M059J (cell line): ENCODE data around the gene C16orf92. TPM values are rescaled to one million over a fixed set of nuclear protein-coding genes. Genes with fewer than 3 reads are reported as not detected.

Experiments
- DNase-seq: peaks from one replicate; pipeline ENCODE4 v3.0.0-alpha.2; 2012; ENCODE audit warnings: low read depth
- total RNA-seq: library from RNA; depleted of rRNA; stranded (reverse); fragments of >200 nt; shearing (Covaris generic); gene quantifications from 2 replicates; pipeline ENCODE4 v1.2.3, GENCODE V29; 2014; rRNA removed

Gene C16orf92
- total RNA-seq = not detected in 2 replicates

GRCh38 chr16:30022887-30023286 lies at the start of gene C16orf92:
Gene C16orf92, plus strand, starts transcription at chr16:30023198. Its CDS starts 143 bp downstream, at chr16:30023341.
- no peak for DNase-seq

GRCh38 chr16:29973384-29974246 lies 49.4 kb upstream of the C16orf92 start, which contains the start of gene TAOK2:
Gene TAOK2, plus strand, starts transcription at chr16:29973868. Its CDS starts 3,905 bp downstream, at chr16:29977773.
- peak; percentile 98 for DNase-seq

- DNase-seq = peak; percentile 31
These were observed 48.5 kb upstream of the C16orf92 start for GRCh38 chr16:29974291-29975133.

GRCh38 chr16:29975134-29975538 lies 47.9 kb upstream of the C16orf92 start:
- DNase-seq = no peak

- no peak for DNase-seq
These were observed 47.0 kb upstream of the C16orf92 start for GRCh38 chr16:29975811-29976511.

- DNase-seq = no peak
These were observed 45.8 kb upstream of the C16orf92 start for GRCh38 chr16:29977063-29977825.

GRCh38 chr16:29978081-29978480 lies 44.9 kb upstream of the C16orf92 start:
- DNase-seq = no peak

GRCh38 chr16:29978564-29979270 lies 44.3 kb upstream of the C16orf92 start:
- DNase-seq = no peak

- no peak for DNase-seq
These were observed 40.2 kb upstream of the C16orf92 start for GRCh38 chr16:29982560-29983419.

GRCh38 chr16:29983420-29984136 lies 39.4 kb upstream of the C16orf92 start:
- DNase-seq = no peak

GRCh38 chr16:29984137-29984763 lies 38.7 kb upstream of the C16orf92 start:
- DNase-seq = no peak

- DNase-seq = no peak
These were observed 38.2 kb upstream of the C16orf92 start for GRCh38 chr16:29984764-29985147.

GRCh38 chr16:29985271-29985811 lies 37.7 kb upstream of the C16orf92 start:
- no peak for DNase-seq

GRCh38 chr16:29986231-29986630 lies 36.8 kb upstream of the C16orf92 start:
- DNase-seq = no peak

GRCh38 chr16:29986931-29987330 lies 36.1 kb upstream of the C16orf92 start:
- DNase-seq = no peak

- no peak for DNase-seq
These were observed 35.5 kb upstream of the C16orf92 start for GRCh38 chr16:29987371-29988085.

- no peak for DNase-seq
These were observed 34.5 kb upstream of the C16orf92 start for GRCh38 chr16:29988346-29989075.
